SK-N-SH (cell line): ENCODE results near the gene PPT2. TPM values are rescaled to one million over a fixed set of nuclear protein-coding genes. Genes with fewer than 3 reads are reported as not detected.

ENCODE experiments used
- CTCF ChIA-PET: fragments of 300-600, 350-600 bp; formaldehyde crosslinking; extraction: SDS; loops from one replicate; lab custom pipeline; 2021; lab: Yijun Ruan, JAX
- POLR2A ChIA-PET: fragments of 350-600 bp; sonication (Branson Sonifier 250); formaldehyde crosslinking; extraction: SDS; loops from one replicate; lab custom pipeline; 2020; ENCODE audit warnings: antibody characterized with exemption, inconsistent platforms; lab: Yijun Ruan, JAX
- DNase-seq: peaks from one replicate; pipeline ENCODE4 v3.0.0; 2012
- H2AFZ ChIP-seq: fragments of 200-600 bp; sonication (generic); 2 replicates; pipeline ENCODE4 v1.8.1; 2016; ENCODE audit warnings: antibody characterized with exemption, mild to moderate bottlenecking, low read depth
- H3F3A ChIP-seq: fragments of 200-600 bp; sonication (generic); replicated peaks from 2 replicates; pipeline ENCODE3; 2016; ENCODE audit warnings: antibody characterized with exemption, mild to moderate bottlenecking; ENCODE audit not compliant: insufficient read depth
- H3K27ac ChIP-seq, 2 experiments: fragments of 200-500 bp in 1 of 2; fragments of 200-600 bp in 1 of 2; sonication (Bioruptor generic) in 1 of 2; sonication (generic), shearing (Covaris generic) in 1 of 2; 2 replicates each; pipeline versions ENCODE4 v1.5.1 to v1.6.1; 2014 to 2016; ENCODE audit warnings: low read depth in 2 of 2, inconsistent platforms in 1 of 2, low read length in 1 of 2, mild to moderate bottlenecking in 1 of 2, mixed read lengths in 1 of 2
- H3K27me3 ChIP-seq: fragments of 200-600 bp; sonication (generic), shearing (Covaris generic); 2 replicates; pipeline ENCODE4 v1.6.1; 2016; ENCODE audit warnings: mixed run types; ENCODE audit not compliant: insufficient read depth
- H3K36me3 ChIP-seq, 2 experiments: fragments of 200-500 bp in 1 of 2; fragments of 200-600 bp in 1 of 2; sonication (Bioruptor generic) in 1 of 2; sonication (generic) in 1 of 2; replicated peaks in 1 of 2; 2 replicates each; pipeline versions ENCODE3 to v1.5.1; 2014 to 2016; ENCODE audit warnings: low read length in 1 of 2, mild to moderate bottlenecking in 1 of 2; ENCODE audit not compliant: insufficient read depth in 2 of 2, control insufficient read depth in 1 of 2
- H3K4me1 ChIP-seq, 2 experiments: fragments of 200-500 bp in 1 of 2; fragments of 200-600 bp in 1 of 2; sonication (Bioruptor generic) in 1 of 2; sonication (generic), shearing (Covaris generic) in 1 of 2; 2 replicates each; pipeline versions ENCODE4 v1.5.1 to v1.6.1; 2014 to 2016; ENCODE audit warnings: low read depth in 1 of 2, low read length in 1 of 2, mixed run types in 1 of 2; ENCODE audit not compliant: insufficient read depth in 2 of 2, control insufficient read depth in 1 of 2
- H3K4me2 ChIP-seq: fragments of 200-600 bp; sonication (generic), shearing (Covaris generic); 2 replicates; pipeline ENCODE4 v1.6.1; 2017; ENCODE audit warnings: mixed run types
- H3K4me3 ChIP-seq, 2 experiments: fragments of 200-500 bp in 1 of 2; fragments of 200-600 bp in 1 of 2; sonication (Bioruptor generic) in 1 of 2; sonication (generic), shearing (Covaris generic) in 1 of 2; 2 replicates each; pipeline versions ENCODE4 v1.5.1 to v1.8.1; 2014 to 2016; ENCODE audit warnings: low read depth in 2 of 2, inconsistent platforms in 1 of 2, low read length in 1 of 2, mild to moderate bottlenecking in 1 of 2, mixed read lengths in 1 of 2, moderate library complexity in 1 of 2
- H3K79me2 ChIP-seq: fragments of 200-600 bp; sonication (generic); 2 replicates; pipeline ENCODE4 v1.8.1; 2017; ENCODE audit warnings: mild to moderate bottlenecking; ENCODE audit not compliant: insufficient read depth
- H3K9ac ChIP-seq: fragments of 200-600 bp; sonication (generic); 2 replicates; pipeline ENCODE4 v1.6.1; 2017; ENCODE audit warnings: mixed run types
- H3K9me2 ChIP-seq: fragments of 200-600 bp; sonication (generic); 2 replicates; pipeline ENCODE4 v1.6.1; 2017; ENCODE audit warnings: mixed run types
- H3K9me3 ChIP-seq: fragments of 200-600 bp; sonication (generic); 2 replicates; pipeline ENCODE4 v1.6.1; 2017; ENCODE audit warnings: mixed run types, mild to moderate bottlenecking, moderate library complexity
- H4K20me1 ChIP-seq: fragments of 200-600 bp; sonication (generic); 2 replicates; pipeline ENCODE4 v1.6.1; 2017; ENCODE audit warnings: mild to moderate bottlenecking, mixed run types; ENCODE audit not compliant: insufficient read depth
- CTCF ChIP-seq: fragments of 200-600 bp; sonication (generic); IDR thresholded peaks from 2 replicates; pipeline ENCODE4 v1.6.1; 2017; ENCODE audit warnings: antibody characterized with exemption, mild to moderate bottlenecking, moderate library complexity
- FOXJ3 ChIP-seq: sonication (generic); formaldehyde crosslinking; IDR thresholded peaks from 2 replicates; pipeline ENCODE4 v1.5.1; 2020; ENCODE audit warnings: mild to moderate bottlenecking, missing genetic modification reagents
- FOXM1 ChIP-seq: IDR thresholded peaks from 2 replicates; pipeline ENCODE4 v1.4.0; 2012; ENCODE audit warnings: low read depth, mild to moderate bottlenecking
- JUND ChIP-seq: IDR thresholded peaks from 2 replicates; pipeline ENCODE4 v1.4.0; 2012
- MEF2A ChIP-seq: IDR thresholded peaks from 2 replicates; pipeline ENCODE4 v1.4.0; 2012; ENCODE audit warnings: low read depth, borderline replicate concordance
- PBX3 ChIP-seq: IDR thresholded peaks from 2 replicates; pipeline ENCODE4; 2012
- TAF1 ChIP-seq: IDR thresholded peaks from 2 replicates; pipeline ENCODE4 v1.6.1; 2012; ENCODE audit warnings: low read depth, mild to moderate bottlenecking, low read length, moderate library complexity, borderline replicate concordance
- WGBS: methylation state at CpG from one replicate; pipeline ENCODE4 v1.1.6; 2017; ENCODE audit warnings: low lambda C conversion rate; 5-methylcytosine and 5-hydroxymethylcytosine counted together
- polyA plus RNA-seq, 3 experiments: library from polyadenylated mRNA; depleted of rRNA; stranded (reverse); fragments of >200 nt; gene quantifications; 2 replicates each; pipeline ENCODE4 v1.2.3, GENCODE V29; 2012

Gene PPT2
- polyA plus RNA-seq, 1 of the 3 experiments (the other 2 are of a cell fraction): 32.7 TPM

GRCh38 chr6:32109114-32109764 lies 44.7 kb upstream of the PPT2 start, which contains the start of gene TNXB:
TSS of gene TNXB (minus strand) at chr6:32109338. CDS start at chr6:32098198, 11,140 bp downstream.
- H2AFZ ChIP-seq: no peak within 1 kb of the TSS
- H3K4me3 ChIP-seq: no peak within 1 kb of the TSS
- DNase-seq: peak; percentile 41
- ChIA-PET POLR2A (interaction anchor here (0.9 kb wide), 1 partner anchor 15 kb away, joined by 5 read pairs; no protein-coding TSS in a partner anchor), CTCF (interaction anchor here (1.1 to 2.4 kb wide), 4 partner anchors 9 to 19 kb away, joined by 3 to 16 read pairs (median 5); partner anchors contain the start of gene ATF6B)
- H3K4me1 ChIP-seq: peaks cover 3 to 13% of the 10 kb centered on the region in 2 experiments; a peak in 3 of 4 replicates
- 29% methylated on average over 8 of the region's 12 CpGs for WGBS
- no peak within 1 kb of the TSS for H3K9ac ChIP-seq
- peak within 1 kb of the TSS; percentile 53; the same call in 1 of the 2 replicates for H3K4me2 ChIP-seq
- no peaks in the 10 kb centered on the region for H3K79me2 ChIP-seq
- H3K36me3 ChIP-seq: no peaks in the 10 kb centered on the region
- TF ChIP-seq FOXM1 (no peak), TAF1 (no peak), MEF2A (no peak)
- no peak within 1 kb of the TSS for H3K27ac ChIP-seq
- H3K9me2 ChIP-seq: no peaks in the 10 kb centered on the region
- no peaks in the 10 kb centered on the region for H4K20me1 ChIP-seq
- no peaks in the 10 kb centered on the region for H3K9me3 ChIP-seq
- H3F3A ChIP-seq: peaks cover 24% of the 10 kb centered on the region
- H3K27me3 ChIP-seq: no peaks in the 10 kb centered on the region; the same call in 1 of the 2 replicates

- POLR2A ChIA-PET: interaction anchor here (0.9 to 1.8 kb wide), 2 partner anchors 14 to 15 kb away, joined by 5 read pairs; no protein-coding TSS in a partner anchor
These were observed 44.2 kb upstream of the PPT2 start for GRCh38 chr6:32109765-32110160.

More at GRCh38 chr6:32109765-32110160, 44.2 kb upstream of the PPT2 start:
- Histone ChIP-seq H3K79me2 (no peaks in the 10 kb centered on the region), H3K27ac (no peak overlapping the region), H3K9me3 (no peaks in the 10 kb centered on the region), H4K20me1 (no peaks in the 10 kb centered on the region), H3K27me3 (no peaks in the 10 kb centered on the region; the same call in 1 of the 2 replicates), H3K9ac (no peak overlapping the region), H3F3A (peaks cover 29% of the 10 kb centered on the region)
- DNase-seq: no peak
- CTCF ChIA-PET: interaction anchor here (1.0 to 2.4 kb wide), 5 partner anchors 9 to 61 kb away, joined by 3 to 16 read pairs (median 4); partner anchors contain the start of gene ATF6B
- TF ChIP-seq CTCF (no peak), PBX3 (no peak), FOXJ3 (no peak), JUND (no peak)
- TF ChIP-seq, all 33 proteins: peak for 0
- no peak overlapping the region for H3K4me2 ChIP-seq
- H2AFZ ChIP-seq: no peak overlapping the region
- H3K36me3 ChIP-seq: no peaks in the 10 kb centered on the region
- H3K4me1 ChIP-seq: peaks cover 3 to 15% of the 10 kb centered on the region in 2 experiments; a peak in 3 of 4 replicates
- 42% methylated on average over 6 of the region's 6 CpGs for WGBS
- no peak overlapping the region for H3K4me3 ChIP-seq
- H3K9me2 ChIP-seq: no peaks in the 10 kb centered on the region
